ENCODE data around the gene MUCL3. TPM values are rescaled to one million over a fixed set of nuclear protein-coding genes. Genes with fewer than 3 reads are reported as not detected.
"Not testable (repeated sequence)": the region's sequence is repeated elsewhere in the genome, so short reads cannot be mapped to it uniquely, and the experiment has no call there.

MUCL3 gene
- total RNA-seq, 4 donors from 2014 or later: 0.04 TPM; not detected in 3

DNA sequence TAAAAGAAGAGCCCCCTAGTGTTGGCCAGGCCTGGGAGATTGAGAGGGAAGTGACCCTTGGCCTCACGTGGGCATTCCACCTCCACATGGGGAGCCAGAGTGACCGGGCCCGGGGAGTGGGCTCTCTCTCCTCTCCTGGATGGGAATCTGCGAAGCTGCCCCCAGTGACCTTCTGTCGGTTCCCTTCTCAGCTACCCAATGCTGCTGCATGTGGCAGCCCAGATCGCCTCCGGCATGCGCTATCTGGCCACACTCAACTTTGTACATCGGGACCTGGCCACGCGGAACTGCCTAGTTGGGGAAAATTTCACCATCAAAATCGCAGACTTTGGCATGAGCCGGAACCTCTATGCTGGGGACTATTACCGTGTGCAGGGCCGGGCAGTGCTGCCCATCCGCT, 42.9 kb upstream of the MUCL3 start:
- Histone ChIP-seq H3K9me3 (no peaks in the 10 kb centered on the region), H3K27ac (no peak overlapping the region), H3K27me3 (no peaks in the 10 kb centered on the region), H3K4me3 (no peak overlapping the region), H3K4me1 (no peaks in the 10 kb centered on the region), H3K36me3 (peaks cover 0 to 71% of the 10 kb centered on the region in 2 donors)
- 87% methylated on average over 4 of the region's 16 CpGs; no CpG with 5 or more reads in 1 of the 2 donors for WGBS, 2 donors (ENCODE audit: low coverage in 1 of 2)
- no peak for TF ChIP-seq POLR2A (IDR thresholded peaks at IDR 0.05)
- no peak for TF ChIP-seq CTCF (IDR thresholded peaks at IDR 0.05)
- no peak for TF ChIP-seq EP300 (IDR thresholded peaks at IDR 0.05)
- no peak for TF ChIP-seq POLR2AphosphoS5 (IDR thresholded peaks at IDR 0.05)
- ATAC-seq: no peak

GRCh38 chr6:30898750-30899360, 41.9 kb upstream of the MUCL3 start:
- H3K4me3 ChIP-seq: no peak overlapping the region
- no peaks in the 10 kb centered on the region for H3K9me3 ChIP-seq
- H3K4me1 ChIP-seq: no peaks in the 10 kb centered on the region
- no peaks in the 10 kb centered on the region for H3K27me3 ChIP-seq
- H3K36me3 ChIP-seq: peaks cover 0 to 61% of the 10 kb centered on the region in 2 donors
- no peak for TF ChIP-seq CTCF (IDR thresholded peaks at IDR 0.05)
- TF ChIP-seq POLR2A (IDR thresholded peaks at IDR 0.05): no peak
- TF ChIP-seq POLR2AphosphoS5 (IDR thresholded peaks at IDR 0.05): no peak
- TF ChIP-seq EP300 (IDR thresholded peaks at IDR 0.05): no peak
- no peak for ATAC-seq
- no peak overlapping the region for H3K27ac ChIP-seq
- 78 to 90% methylated on average over 5 of the region's 23 CpGs for WGBS, 2 donors (ENCODE audit: low coverage in 1 of 2)

DNA sequence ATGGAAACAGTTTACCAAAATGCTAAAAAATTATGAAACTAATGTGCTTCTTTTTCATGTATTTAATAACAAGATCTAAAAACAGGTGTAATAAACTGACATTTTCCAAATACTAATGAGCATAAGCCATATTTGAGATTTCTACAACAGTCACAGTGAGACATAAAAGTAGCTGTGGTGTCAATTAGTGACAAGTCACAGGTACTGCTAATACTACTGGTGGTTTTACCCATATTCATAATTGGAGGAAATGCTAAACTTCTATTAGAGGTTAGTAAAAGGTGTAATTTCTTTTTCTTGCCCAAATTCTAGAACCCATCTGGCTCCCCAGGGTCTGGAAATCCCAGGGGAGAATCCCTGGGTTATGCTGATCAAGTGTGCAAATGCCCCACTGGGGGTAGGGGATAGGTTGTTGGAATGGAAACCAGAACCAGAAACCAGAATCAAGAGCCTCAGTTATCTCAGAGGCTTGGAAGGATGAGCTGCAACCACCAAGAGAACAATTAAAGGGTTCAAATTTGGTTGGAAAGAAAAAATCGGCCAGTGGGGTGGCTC, 39.8 kb upstream of the MUCL3 start:
- no peak for ATAC-seq
- TF ChIP-seq EP300 (IDR thresholded peaks at IDR 0.05) (no peak), POLR2A (IDR thresholded peaks at IDR 0.05) (no peak), CTCF (IDR thresholded peaks at IDR 0.05) (no peak), POLR2AphosphoS5 (IDR thresholded peaks at IDR 0.05) (no peak)
- H3K4me1 ChIP-seq: no peaks in the 10 kb centered on the region
- H3K27ac ChIP-seq: no peak overlapping the region
- 67% methylated on average over 1 of the region's 1 CpG; no CpG with 5 or more reads in 1 of the 2 donors for WGBS, 2 donors (ENCODE audit: low coverage in 1 of 2)
- H3K4me3 ChIP-seq: no peak overlapping the region
- H3K27me3 ChIP-seq: no peaks in the 10 kb centered on the region
- no peaks in the 10 kb centered on the region for H3K9me3 ChIP-seq
- H3K36me3 ChIP-seq: peaks cover 0 to 41% of the 10 kb centered on the region in 2 donors

DNA sequence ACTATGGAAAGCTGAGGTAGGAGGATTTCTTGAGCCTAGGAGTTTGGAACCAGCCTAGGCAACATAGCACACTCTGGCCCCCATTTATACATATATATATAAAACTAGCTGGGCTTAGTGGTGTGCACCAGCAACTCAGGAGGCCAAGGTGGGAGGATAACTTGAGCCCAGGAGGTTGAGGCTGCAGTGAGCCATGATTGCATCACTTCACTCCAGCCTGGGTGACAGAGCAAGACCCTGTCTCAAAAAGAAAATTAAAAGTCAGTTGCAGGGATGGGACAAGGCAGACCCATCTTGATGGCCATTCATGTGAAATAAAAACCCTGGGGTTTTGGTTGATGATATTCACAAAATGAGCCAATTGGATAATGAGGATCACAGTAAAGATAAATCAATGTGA, 39.3 kb upstream of the MUCL3 start:
- ATAC-seq: no peak
- Histone ChIP-seq H3K36me3 (peaks cover 0 to 36% of the 10 kb centered on the region in 2 donors), H3K27ac (no peak overlapping the region), H3K4me1 (no peaks in the 10 kb centered on the region), H3K27me3 (no peaks in the 10 kb centered on the region), H3K9me3 (no peaks in the 10 kb centered on the region), H3K4me3 (no peak overlapping the region)
- TF ChIP-seq POLR2A (IDR thresholded peaks at IDR 0.05): no peak
- no peak for TF ChIP-seq CTCF (IDR thresholded peaks at IDR 0.05)
- TF ChIP-seq POLR2AphosphoS5 (IDR thresholded peaks at IDR 0.05): no peak
- no peak for TF ChIP-seq EP300 (IDR thresholded peaks at IDR 0.05)

- WGBS, 2 donors (ENCODE audit: low coverage in 1 of 2): 71 to 87% methylated on average over 6 to 7 of the region's 9 CpGs
- H3K4me1 ChIP-seq, H3K4me3 ChIP-seq, ATAC-seq, H3K9me3 ChIP-seq, H3K27me3 ChIP-seq, H3K27ac ChIP-seq: not testable (repeated sequence)
- H3K36me3 ChIP-seq: peaks cover 0 to 28% of the 10 kb centered on the region in 2 donors
These were observed 38.6 kb upstream of the MUCL3 start for GRCh38 chr6:30902196-30902595.

Measured in gastroesophageal sphincter (tissue), 4 donors.